Fibroblast of upper back skin (primary cell): ENCODE measurements around the gene NACC1.
"Not testable (repeated sequence)": the region's sequence is repeated elsewhere in the genome, so short reads cannot be mapped to it uniquely, and the experiment has no call there.

Experiments used
- DNase-seq: peaks from one replicate; pipeline ENCODE4 v3.0.0-alpha.2; 2013

Gene NACC1

GRCh38 chr19:13149173-13149627, 31.1 kb downstream of the NACC1 start:
- DNase-seq: not testable (repeated sequence)

- no peak for DNase-seq
Observed at GRCh38 chr19:13149628-13150186, 31.6 kb downstream of the NACC1 start.

- DNase-seq: peak; percentile 93
Observed at GRCh38 chr19:13150187-13150930, 32.3 kb downstream of the NACC1 start, which contains the start of the genes IER2 and STX10. Gene IER2, plus strand, starts transcription at chr19:13150411. Its CDS starts 2,776 bp downstream, at chr19:13153187. Gene STX10, minus strand, starts transcription at chr19:13150375. Its CDS starts 202 bp downstream, at chr19:13150173.

GRCh38 chr19:13150931-13151604, 33.0 kb downstream of the NACC1 start:
- DNase-seq: no peak

GRCh38 chr19:13151605-13152355, 33.7 kb downstream of the NACC1 start:
- DNase-seq: peak; percentile 98

GRCh38 chr19:13152356-13152973, 34.4 kb downstream of the NACC1 start:
- no peak for DNase-seq

- peak; percentile 96 for DNase-seq
Observed at GRCh38 chr19:13152974-13153568, 35.0 kb downstream of the NACC1 start.

GRCh38 chr19:13153569-13154240, 35.6 kb downstream of the NACC1 start:
- no peak for DNase-seq

GRCh38 chr19:13154241-13154778, 36.2 kb downstream of the NACC1 start:
- DNase-seq: peak; percentile 94

GRCh38 chr19:13154911-13155471, 36.9 kb downstream of the NACC1 start:
- peak; percentile 65 for DNase-seq

GRCh38 chr19:13155472-13156359, 37.7 kb downstream of the NACC1 start:
- peak; percentile 77 for DNase-seq

GRCh38 chr19:13159713-13160112, 41.6 kb downstream of the NACC1 start:
- no peak for DNase-seq

GRCh38 chr19:13160557-13160956, 42.5 kb downstream of the NACC1 start:
- DNase-seq: no peak

GRCh38 chr19:13162724-13163608, 44.9 kb downstream of the NACC1 start:
- DNase-seq: peak; percentile 98

GRCh38 chr19:13163609-13164342, 45.7 kb downstream of the NACC1 start:
- DNase-seq: peak; percentile 89

- peak; percentile 73 for DNase-seq
Observed at GRCh38 chr19:13164343-13165161, 46.5 kb downstream of the NACC1 start.
